Endothelial cell of umbilical vein (primary cell): ENCODE results near the gene LRRFIP2. TPM values are rescaled to one million over a fixed set of nuclear protein-coding genes. Genes with fewer than 3 reads are reported as not detected.

ENCODE experiments used
- BruUV-seq: library from RNA; stranded (reverse); fragments of 400-500 nt; replicated peaks from 2 replicates; lab custom pipeline; 2021; lab: Mats Ljungman, UMichigan
- CTCF ChIA-PET: fragments of 300-600, 350-600 bp; sonication (Branson Sonifier 250); formaldehyde crosslinking; loops from one replicate; lab custom pipeline; 2021; ENCODE audit warnings: antibody characterized with exemption, inconsistent platforms; lab: Charles Lee
- POLR2A ChIA-PET: fragments of 300-600, 350-600 bp; sonication (Branson Sonifier 250); formaldehyde crosslinking; loops from one replicate; lab custom pipeline; 2021; ENCODE audit warnings: antibody characterized with exemption, inconsistent platforms; lab: Charles Lee
- DNase-seq: peaks from one replicate; pipeline ENCODE4 v3.0.0-alpha.2; 2011; ENCODE audit warnings: low read depth, low spot score
- FAIRE-seq: peaks from 2 replicates; lab custom pipeline; 2011; peaks lifted over from hg19 to GRCh38; lab: Jason Lieb, UNC
- H2AFZ ChIP-seq: 2 replicates; pipeline ENCODE4 v1.6.0; 2012; ENCODE audit warnings: low read depth, low read length, control low read depth, inconsistent platforms
- H3K27ac ChIP-seq: 2 replicates; pipeline ENCODE4 v1.5.1; 2011; ENCODE audit warnings: low read depth, mild to moderate bottlenecking, control low read depth, low read length, moderate library complexity; ENCODE audit not compliant: insufficient read depth
- H3K27me3 ChIP-seq, 2 experiments: 2 replicates each; pipeline versions ENCODE4 v1.6.0 to v1.6.1; 2011; ENCODE audit warnings: low read length in 2 of 2, mixed read lengths in 1 of 2; ENCODE audit not compliant: control insufficient read depth in 2 of 2, insufficient read depth in 2 of 2
- H3K36me3 ChIP-seq, 2 experiments: 2 replicates in 1 of 2; 3 replicates in 1 of 2; pipeline ENCODE4 v1.5.1; 2011; ENCODE audit warnings: low read length in 2 of 2, mild to moderate bottlenecking in 1 of 2, moderate library complexity in 1 of 2; ENCODE audit not compliant: control insufficient read depth in 2 of 2, insufficient read depth in 2 of 2; ENCODE audit errors: extremely low read depth in 1 of 2
- H3K4me1 ChIP-seq: 3 replicates; pipeline ENCODE4 v1.5.1; 2011; ENCODE audit warnings: mild to moderate bottlenecking, low read length; ENCODE audit not compliant: control insufficient read depth, insufficient read depth; ENCODE audit errors: extremely low read depth
- H3K4me2 ChIP-seq: 2 replicates; pipeline ENCODE4 v1.6.1; 2011; ENCODE audit warnings: low read length, control low read depth, mixed read lengths; ENCODE audit not compliant: insufficient read depth
- H3K4me3 ChIP-seq, 3 experiments: fragments of 200-600 bp in 1 of 3; sonication (generic), shearing (Covaris generic) in 1 of 3; replicated peaks in 1 of 3; 2 replicates each; pipeline ENCODE4 v1.5.1; 2011 to 2016; ENCODE audit warnings: control low read depth in 3 of 3, low read length in 3 of 3, mild to moderate bottlenecking in 2 of 3, inconsistent platforms in 1 of 3, low read depth in 1 of 3, moderate library complexity in 1 of 3; ENCODE audit not compliant: insufficient read depth in 1 of 3
- H3K79me2 ChIP-seq: 2 replicates; pipeline ENCODE4 v1.6.0; 2012; ENCODE audit warnings: low read length, inconsistent platforms; ENCODE audit not compliant: control insufficient read depth, insufficient read depth
- H3K9ac ChIP-seq: replicated peaks from 2 replicates; pipeline ENCODE3; 2011; ENCODE audit warnings: low read length, control low read depth; ENCODE audit not compliant: insufficient read depth; ENCODE audit errors: extremely low read depth
- H3K9me1 ChIP-seq: replicated peaks from 3 replicates; pipeline ENCODE4 v1.6.0; 2011; ENCODE audit warnings: mild to moderate bottlenecking, low read length; ENCODE audit not compliant: control insufficient read depth, insufficient read depth; ENCODE audit errors: extremely low read depth
- H3K9me3 ChIP-seq: replicated peaks from 2 replicates; pipeline ENCODE4 v1.5.1; 2012; ENCODE audit warnings: low read length, inconsistent platforms; ENCODE audit not compliant: control insufficient read depth, insufficient read depth
- H4K20me1 ChIP-seq: replicated peaks from 2 replicates; pipeline ENCODE3; 2011; ENCODE audit warnings: mild to moderate bottlenecking, low read length; ENCODE audit not compliant: control insufficient read depth, insufficient read depth; ENCODE audit errors: extremely low read depth
- CTCF ChIP-seq, 2 donors: IDR thresholded peaks; 1 replicate in 1 of 2; 2 replicates in 1 of 2; pipeline ENCODE4 v1.5.1; 2011; ENCODE audit warnings: low read length in 2 of 2, mild to moderate bottlenecking in 2 of 2, moderate library complexity in 2 of 2, control low read depth in 1 of 2, inconsistent platforms in 1 of 2, low read depth in 1 of 2; ENCODE audit not compliant: insufficient read depth in 1 of 2; ENCODE audit errors: extremely low read depth in 1 of 2
- EZH2 ChIP-seq: IDR thresholded peaks from 2 replicates; pipeline ENCODE4 v1.6.1; 2012; ENCODE audit warnings: borderline replicate concordance, low read depth, mild to moderate bottlenecking, moderate library complexity, low read length, inconsistent platforms; ENCODE audit not compliant: severe bottlenecking
- FOS ChIP-seq: IDR thresholded peaks from 2 replicates; pipeline ENCODE4 v1.6.1; 2011; ENCODE audit warnings: mild to moderate bottlenecking, low read length, moderate library complexity, borderline replicate concordance; ENCODE audit not compliant: insufficient read depth
- GATA2 ChIP-seq: IDR thresholded peaks from 2 replicates; pipeline ENCODE4 v1.7.0; 2011; ENCODE audit warnings: low read depth, mild to moderate bottlenecking, moderate library complexity, mixed read lengths, low read length; ENCODE audit not compliant: insufficient read length, insufficient read depth
- JUN ChIP-seq: IDR thresholded peaks from 2 replicates; pipeline ENCODE4 v1.6.1; 2011; ENCODE audit warnings: borderline replicate concordance, low read depth; ENCODE audit not compliant: insufficient read length, insufficient read depth
- MAX ChIP-seq: IDR thresholded peaks from 2 replicates; pipeline ENCODE4 v1.6.1; 2011; ENCODE audit not compliant: insufficient read depth, insufficient read length
- MYC ChIP-seq: IDR thresholded peaks from one replicate; pipeline ENCODE4 v1.6.1; 2011; ENCODE audit warnings: mild to moderate bottlenecking, low read depth, low read length
- POLR2A ChIP-seq: IDR thresholded peaks from 2 replicates; pipeline ENCODE4 v1.6.1; 2012; ENCODE audit warnings: low read depth, mild to moderate bottlenecking, control low read depth, low read length
- POLR2AphosphoS5 ChIP-seq: IDR thresholded peaks from 2 replicates; pipeline ENCODE4 v1.6.1; 2012; ENCODE audit warnings: low read depth, mild to moderate bottlenecking, control low read depth, low read length, moderate library complexity; ENCODE audit not compliant: insufficient read depth
- dilution Hi-C: fragments of 300-500 bp; cut with MboI; formaldehyde crosslinking; loops from one replicate; pipeline ENCODE4 v1.15.0; 2019; ENCODE audit warnings: low sequenced_read_pairs; ENCODE audit not compliant: extremely low pct_ligation_motif_present
- intact Hi-C: fragments of 100-400 bp; cut with micrococcal nuclease; formaldehyde crosslinking; loops from one replicate; pipeline ENCODE4 v1.10.0; 2022
- polyA plus RNA-seq, 4 experiments: library from polyadenylated mRNA; depleted of rRNA in 3 of 4; stranded (reverse) in 3 of 4; unstranded in 1 of 4; fragments of >200 nt; gene quantifications; 2 replicates each; pipeline versions ENCODE4 v1.2.1 to v1.2.3, GENCODE V29; 2011 to 2012; ENCODE audit warnings: missing spikeins in 1 of 4
- total RNA-seq: library from RNA; stranded (reverse); gene quantifications from 2 replicates; pipeline ENCODE4 v1.2.3, GENCODE V29; 2021

Gene LRRFIP2
- total and polyA plus RNA-seq, 2 donors (not counting 3 experiments of a cell fraction or from before 2014, with no cell fraction given) = 20.8 to 78.9 TPM

- no TSS peak for BruUV-seq
- Histone ChIP-seq H3K4me1 (no peaks in the 10 kb centered on the region), H3K9ac (no peak overlapping the region), H3K79me2 (no peaks in the 10 kb centered on the region), H3K27me3 (no peaks in the 10 kb centered on the region), H4K20me1 (no peaks in the 10 kb centered on the region), H3K36me3 (peaks cover 18 to 21% of the 10 kb centered on the region in 2 experiments), H3K9me3 (no peaks in the 10 kb centered on the region), H2AFZ (no peak overlapping the region), H3K4me2 (no peak overlapping the region), H3K4me3 (no peak overlapping the region), H3K9me1 (no peaks in the 10 kb centered on the region), H3K27ac (no peak overlapping the region)
- ChIA-PET POLR2A (interaction anchor here (0.6 kb wide), 1 partner anchor 36 kb away, joined by 9 read pairs; no protein-coding TSS in a partner anchor), CTCF (interaction anchor here (0.7 to 7.6 kb wide), 27 partner anchors 9 to 283 kb away, joined by 3 to 141 read pairs (median 5); partner anchors contain the start of gene EPM2AIP1)
- TF ChIP-seq MYC (no peak), EZH2 (no peak), JUN (no peak), CTCF (IDR thresholded peaks at IDR 0.05; ENCODE audit: extremely low read depth in 1 of 2, insufficient read depth in 1 of 2, low read depth in 1 of 2, low read length in 2 of 2) (no peak), POLR2A (no peak), POLR2AphosphoS5 (no peak), GATA2 (no peak), FOS (no peak), MAX (no peak)
- dilution Hi-C loops = no loop called here
- DNase-seq = no peak
- intact Hi-C loops = loop anchor here (1.0 kb wide), 1 partner anchor 188 kb away; no protein-coding TSS in a partner anchor
- no peak for FAIRE-seq
These were observed 149.5 kb downstream of the LRRFIP2 start for GRCh38 chr3:37024820-37025405.
